B cell (primary cell): Measurements from ENCODE around the gene NFYC. TPM values are rescaled to one million over a fixed set of nuclear protein-coding genes. Genes with fewer than 3 reads are reported as not detected.

ENCODE experiments used
- ATAC-seq: fragments of 200-7000 bp; cut with Tn5 transposase; one replicate; pipeline ENCODE4 v1.10.0; 2021; ENCODE audit warnings: low read depth, mild to moderate bottlenecking, moderate number of reproducible peaks, moderate library complexity
- CTCF ChIA-PET: fragments of 350-600 bp; sonication (Branson Sonifier 250); formaldehyde crosslinking; loops from one replicate; lab custom pipeline; 2021; ENCODE audit warnings: antibody characterized with exemption, inconsistent platforms; lab: Charles Lee
- POLR2A ChIA-PET: fragments of 350-600 bp; sonication (Branson Sonifier 250); formaldehyde crosslinking; loops from one replicate; lab custom pipeline; 2021; ENCODE audit warnings: antibody characterized with exemption; lab: Charles Lee
- DNase-seq: peaks from one replicate; pipeline ENCODE4 v3.0.0; 2013
- H2AFZ ChIP-seq: 2 replicates; pipeline ENCODE4 v1.6.1; 2012; ENCODE audit warnings: mild to moderate bottlenecking, low read depth, low read length; ENCODE audit not compliant: insufficient read depth, poor library complexity, severe bottlenecking
- H3K27ac ChIP-seq, 2 donors: 1 replicate in 1 of 2; 2 replicates in 1 of 2; pipeline ENCODE4 v1.5.1; 2012 to 2013; ENCODE audit warnings: low read length in 2 of 2, mild to moderate bottlenecking in 2 of 2, moderate library complexity in 1 of 2
- H3K27me3 ChIP-seq, 4 experiments: fragments of 200-600 bp in 1 of 4; sonication (generic) in 1 of 4; replicated peaks in 1 of 4; 1 replicate in 2 of 4; 2 replicates in 2 of 4; pipeline versions ENCODE4 v1.6.1 to v1.7.0; 2013 to 2016; ENCODE audit warnings: low read length in 3 of 4, mild to moderate bottlenecking in 2 of 4, mixed read lengths in 1 of 4, moderate library complexity in 1 of 4; ENCODE audit not compliant: insufficient read depth in 4 of 4, control insufficient read depth in 3 of 4; ENCODE audit errors: control extremely low read depth in 1 of 4
- H3K36me3 ChIP-seq, 2 experiments: replicated peaks in 1 of 2; 1 replicate in 1 of 2; 2 replicates in 1 of 2; pipeline versions ENCODE4 v1.6.1 to v1.7.1; 2013; ENCODE audit warnings: low read length in 1 of 2; ENCODE audit not compliant: insufficient read depth in 2 of 2, control insufficient read depth in 1 of 2; ENCODE audit errors: control extremely low read depth in 1 of 2, extremely low read depth in 1 of 2
- H3K4me1 ChIP-seq, 2 donors: fragments of 200-600 bp in 1 of 2; sonication (generic) in 1 of 2; 1 replicate in 1 of 2; 2 replicates in 1 of 2; pipeline versions ENCODE4 v1.5.1 to v1.6.1; 2013 to 2017; ENCODE audit warnings: low read length in 2 of 2; ENCODE audit not compliant: control insufficient read depth in 2 of 2, insufficient read depth in 2 of 2
- H3K4me2 ChIP-seq: replicated peaks from 2 replicates; pipeline ENCODE3; 2012; ENCODE audit warnings: mild to moderate bottlenecking, low read depth, low read length; ENCODE audit not compliant: poor library complexity, severe bottlenecking
- H3K4me3 ChIP-seq, 5 experiments: fragments of 200-600 bp in 1 of 5; sonication (generic) in 1 of 5; 1 replicate in 3 of 5; 2 replicates in 2 of 5; pipeline versions ENCODE4 v1.5.1 to v1.7.0; 2011 to 2016; ENCODE audit warnings: low read length in 4 of 5, mild to moderate bottlenecking in 4 of 5, low read depth in 2 of 5, control low read depth in 1 of 5, moderate library complexity in 1 of 5; ENCODE audit not compliant: insufficient read depth in 1 of 5; ENCODE audit errors: control extremely low read depth in 1 of 5, extremely low read depth in 1 of 5
- H3K79me2 ChIP-seq: fragments of 200-600 bp; sonication (generic); one replicate; pipeline ENCODE4 v1.6.0; 2016; ENCODE audit warnings: low read length; ENCODE audit not compliant: control insufficient read depth, insufficient read depth
- H3K9ac ChIP-seq: fragments of 200-600 bp; sonication (generic); 2 replicates; pipeline ENCODE4 v1.6.1; 2017; ENCODE audit warnings: mild to moderate bottlenecking, low read length, moderate library complexity
- H3K9me3 ChIP-seq, 3 donors: one replicate each; pipeline versions ENCODE4 v1.6.1 to v1.7.1; 2013; ENCODE audit warnings: low read length in 2 of 3; ENCODE audit not compliant: control insufficient read depth in 2 of 3, insufficient read depth in 1 of 3; ENCODE audit errors: control extremely low read depth in 1 of 3
- H4K20me1 ChIP-seq: 2 replicates; pipeline ENCODE4 v1.6.0; 2012; ENCODE audit warnings: mild to moderate bottlenecking, low read length; ENCODE audit not compliant: insufficient read depth, control insufficient read depth, poor library complexity, severe bottlenecking
- H3K27ac Mint-ChIP-seq: one replicate; pipeline ENCODE4 v1.8.0; 2021; ENCODE audit warnings: mixed read lengths
- H3K27me3 Mint-ChIP-seq: one replicate; pipeline ENCODE4 v1.8.0; 2021; ENCODE audit warnings: mixed read lengths
- H3K4me1 Mint-ChIP-seq: one replicate; pipeline ENCODE4 v1.8.0; 2021; ENCODE audit warnings: mixed read lengths
- H3K4me3 Mint-ChIP-seq: one replicate; pipeline ENCODE4 v1.8.0; 2021; ENCODE audit warnings: mixed read lengths
- H3K9me3 Mint-ChIP-seq: one replicate; pipeline ENCODE4 v1.8.0; 2022; ENCODE audit warnings: mixed read lengths; ENCODE audit not compliant: insufficient read depth
- EZH2 ChIP-seq: IDR thresholded peaks from 2 replicates; pipeline ENCODE4 v1.6.1; 2012; ENCODE audit warnings: borderline replicate concordance, low read depth, mild to moderate bottlenecking, moderate library complexity, low read length; ENCODE audit not compliant: insufficient read depth, poor library complexity, severe bottlenecking
- WGBS: methylation state at CpG from one replicate; pipeline ENCODE4 v1.1.5; 2013; ENCODE audit warnings: missing lambda C conversion rate; ENCODE audit not compliant: insufficient coverage; 5-methylcytosine and 5-hydroxymethylcytosine counted together
- intact Hi-C: fragments of 100-400 bp; cut with micrococcal nuclease; formaldehyde crosslinking; loops from one replicate; pipeline ENCODE4 v1.10.0; 2022
- polyA plus RNA-seq: library from polyadenylated mRNA; depleted of rRNA; stranded (reverse); fragments of >200 nt; gene quantifications from 2 replicates; pipeline ENCODE4 v1.2.3, GENCODE V29; 2012
- total RNA-seq, 2 donors: library from RNA; stranded (reverse); fragments of 120-200 nt in 1 of 2; gene quantifications; 1 replicate in 1 of 2; 2 replicates in 1 of 2; pipeline versions ENCODE4 v1.2.3 to v1.2.4, GENCODE V29; 2013 to 2022
- TF ChIP-seq, protein P1 (sequence below): fragments of 200-600 bp; IDR thresholded peaks from one replicate; pipeline ENCODE4 v1.8.0; 2022; ENCODE audit warnings: antibody characterized with exemption, mild to moderate bottlenecking

Gene NFYC
- total and polyA plus RNA-seq, 2 donors (not counting 1 experiment from before 2014, with no cell fraction given) = 88.7 to 123 TPM

DNA sequence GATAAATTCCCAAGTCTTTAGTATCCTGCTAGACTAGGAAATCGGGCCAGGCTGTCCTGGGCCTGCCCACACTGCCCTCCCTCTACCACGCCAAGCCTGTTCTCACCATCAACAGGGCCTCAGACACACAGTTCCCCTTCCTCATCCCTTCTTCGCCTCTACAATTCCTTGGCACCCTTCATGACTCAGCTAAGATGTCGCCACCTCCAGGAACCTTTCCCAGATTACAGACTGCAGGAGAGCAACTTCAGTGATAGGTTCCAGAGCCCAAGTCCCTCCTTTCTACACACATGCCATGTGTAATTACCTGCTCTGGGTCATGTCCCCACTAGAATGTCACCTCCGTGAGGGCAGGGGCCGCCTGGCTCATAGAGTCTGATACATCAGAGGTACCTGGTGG lies 29.4 kb upstream of the NFYC start:
- no peaks in the 10 kb centered on the region for H3K36me3 ChIP-seq
- peaks cover 18% of the 10 kb centered on the region for H3K4me1 Mint-ChIP-seq
- intact Hi-C loops = no loop called here
- no peaks in the 10 kb centered on the region for H3K79me2 ChIP-seq
- no peaks in the 10 kb centered on the region for H3K9me3 Mint-ChIP-seq
- ATAC-seq (no peak), DNase-seq (no peak)
- H3K27me3 Mint-ChIP-seq = no peaks in the 10 kb centered on the region
- 89% methylated on average over 6 of the region's 6 CpGs for WGBS
- no peak overlapping the region for H3K4me3 ChIP-seq
- ChIA-PET POLR2A (no interaction called here), CTCF (no interaction called here)
- no peak overlapping the region for H3K27ac ChIP-seq
- H3K4me2 ChIP-seq = no peak overlapping the region
- TF ChIP-seq, protein P1, sequence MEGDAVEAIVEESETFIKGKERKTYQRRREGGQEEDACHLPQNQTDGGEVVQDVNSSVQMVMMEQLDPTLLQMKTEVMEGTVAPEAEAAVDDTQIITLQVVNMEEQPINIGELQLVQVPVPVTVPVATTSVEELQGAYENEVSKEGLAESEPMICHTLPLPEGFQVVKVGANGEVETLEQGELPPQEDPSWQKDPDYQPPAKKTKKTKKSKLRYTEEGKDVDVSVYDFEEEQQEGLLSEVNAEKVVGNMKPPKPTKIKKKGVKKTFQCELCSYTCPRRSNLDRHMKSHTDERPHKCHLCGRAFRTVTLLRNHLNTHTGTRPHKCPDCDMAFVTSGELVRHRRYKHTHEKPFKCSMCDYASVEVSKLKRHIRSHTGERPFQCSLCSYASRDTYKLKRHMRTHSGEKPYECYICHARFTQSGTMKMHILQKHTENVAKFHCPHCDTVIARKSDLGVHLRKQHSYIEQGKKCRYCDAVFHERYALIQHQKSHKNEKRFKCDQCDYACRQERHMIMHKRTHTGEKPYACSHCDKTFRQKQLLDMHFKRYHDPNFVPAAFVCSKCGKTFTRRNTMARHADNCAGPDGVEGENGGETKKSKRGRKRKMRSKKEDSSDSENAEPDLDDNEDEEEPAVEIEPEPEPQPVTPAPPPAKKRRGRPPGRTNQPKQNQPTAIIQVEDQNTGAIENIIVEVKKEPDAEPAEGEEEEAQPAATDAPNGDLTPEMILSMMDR = no peak
- TF ChIP-seq EZH2 = no peak
- H3K4me3 Mint-ChIP-seq = no peak overlapping the region
- H3K27me3 ChIP-seq = no peaks in the 10 kb centered on the region
- no peaks in the 10 kb centered on the region for H4K20me1 ChIP-seq
- H3K27ac Mint-ChIP-seq = no peak overlapping the region
- H2AFZ ChIP-seq = no peak overlapping the region
- H3K9me3 ChIP-seq = no peaks in the 10 kb centered on the region
- peaks cover 9 to 18% of the 10 kb centered on the region in 2 donors for H3K4me1 ChIP-seq
- no peak overlapping the region for H3K9ac ChIP-seq

DNA sequence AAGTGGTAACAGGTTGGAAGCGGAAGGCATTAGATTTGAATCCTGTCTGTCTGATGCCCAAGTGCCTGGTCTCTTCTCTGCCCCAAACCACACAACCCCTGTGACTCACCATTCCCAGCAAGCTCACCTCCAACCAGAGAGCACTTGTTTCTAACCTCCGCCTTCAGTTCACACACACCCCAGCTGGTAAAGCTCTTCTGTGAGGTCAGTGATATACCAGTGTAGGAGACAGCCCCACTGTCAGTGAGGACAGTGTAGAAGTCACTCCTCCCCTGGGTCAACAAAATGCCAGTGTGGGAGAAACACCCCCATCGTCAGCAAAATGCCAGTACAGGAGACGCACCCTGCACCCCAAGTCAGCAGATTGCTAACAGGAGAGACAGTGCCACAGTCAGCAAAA lies 28.6 kb upstream of the NFYC start:
- H3K4me2 ChIP-seq = no peak overlapping the region
- Mint-ChIP-seq H3K4me3 (no peak overlapping the region), H3K9me3 (no peaks in the 10 kb centered on the region), H3K4me1 (peaks cover 21% of the 10 kb centered on the region), H3K27ac (no peak overlapping the region), H3K27me3 (no peaks in the 10 kb centered on the region)
- no peaks in the 10 kb centered on the region for H3K9me3 ChIP-seq
- intact Hi-C loops = no loop called here
- H3K9ac ChIP-seq = no peak overlapping the region
- H3K27me3 ChIP-seq = no peaks in the 10 kb centered on the region
- 100% methylated on average over 1 of the region's 4 CpGs for WGBS
- CTCF ChIA-PET = interaction anchor here (0.9 kb wide), 1 partner anchor 324 kb away, joined by 3 read pairs; no protein-coding TSS in a partner anchor
- no peak for TF ChIP-seq EZH2
- TF ChIP-seq, protein P1 = no peak
- H3K4me3 ChIP-seq = no peak overlapping the region
- H3K79me2 ChIP-seq = no peaks in the 10 kb centered on the region
- no peak for DNase-seq
- ATAC-seq = no peak
- POLR2A ChIA-PET = no interaction called here
- H2AFZ ChIP-seq = no peak overlapping the region
- peaks cover 9 to 18% of the 10 kb centered on the region in 2 donors for H3K4me1 ChIP-seq
- no peak overlapping the region for H3K27ac ChIP-seq
- no peaks in the 10 kb centered on the region for H3K36me3 ChIP-seq
- no peaks in the 10 kb centered on the region for H4K20me1 ChIP-seq
